Measurements from ENCODE around the gene SRGAP3. TPM values are rescaled to one million over a fixed set of nuclear protein-coding genes. Genes with fewer than 3 reads are reported as not detected.

SRGAP3 gene
- total RNA-seq, 2 donors from 2014 or later, result 10.9 to 11.4 TPM

- Histone ChIP-seq H3K36me3 (replicated peaks in 1 of 2; ENCODE audit: insufficient read depth in 1 of 2, low read depth in 2 of 2) (no peaks in the 10 kb centered on the region), H3K4me3 (no peak overlapping the region), H3K9me3 (no peaks in the 10 kb centered on the region), H3K27ac (no peak overlapping the region), H3K27me3 (no peaks in the 10 kb centered on the region), H3K4me1 (no peaks in the 10 kb centered on the region)
- DNase-seq (no peak), ATAC-seq (no peak)
- no peak for TF ChIP-seq POLR2A (IDR thresholded peaks at IDR 0.05)
- TF ChIP-seq, protein P1, sequence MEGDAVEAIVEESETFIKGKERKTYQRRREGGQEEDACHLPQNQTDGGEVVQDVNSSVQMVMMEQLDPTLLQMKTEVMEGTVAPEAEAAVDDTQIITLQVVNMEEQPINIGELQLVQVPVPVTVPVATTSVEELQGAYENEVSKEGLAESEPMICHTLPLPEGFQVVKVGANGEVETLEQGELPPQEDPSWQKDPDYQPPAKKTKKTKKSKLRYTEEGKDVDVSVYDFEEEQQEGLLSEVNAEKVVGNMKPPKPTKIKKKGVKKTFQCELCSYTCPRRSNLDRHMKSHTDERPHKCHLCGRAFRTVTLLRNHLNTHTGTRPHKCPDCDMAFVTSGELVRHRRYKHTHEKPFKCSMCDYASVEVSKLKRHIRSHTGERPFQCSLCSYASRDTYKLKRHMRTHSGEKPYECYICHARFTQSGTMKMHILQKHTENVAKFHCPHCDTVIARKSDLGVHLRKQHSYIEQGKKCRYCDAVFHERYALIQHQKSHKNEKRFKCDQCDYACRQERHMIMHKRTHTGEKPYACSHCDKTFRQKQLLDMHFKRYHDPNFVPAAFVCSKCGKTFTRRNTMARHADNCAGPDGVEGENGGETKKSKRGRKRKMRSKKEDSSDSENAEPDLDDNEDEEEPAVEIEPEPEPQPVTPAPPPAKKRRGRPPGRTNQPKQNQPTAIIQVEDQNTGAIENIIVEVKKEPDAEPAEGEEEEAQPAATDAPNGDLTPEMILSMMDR (IDR thresholded peaks at IDR 0.05), result no peak
- intact Hi-C loops (cut with DNase I), result no loop called here
- 70 to 73% methylated on average over 6 of the region's 6 CpGs for WGBS, 2 donors
Observed at GRCh38 chr3:9276761-9277370, 27.4 kb upstream of the SRGAP3 start.

GRCh38 chr3:9271903-9272302 is 22.5 kb upstream of the SRGAP3 start:
- no peak for DNase-seq
- Histone ChIP-seq H3K4me1 (no peaks in the 10 kb centered on the region), H3K27ac (no peak overlapping the region), H3K9me3 (no peaks in the 10 kb centered on the region), H3K4me3 (no peak overlapping the region), H3K36me3 (replicated peaks in 1 of 2; ENCODE audit: insufficient read depth in 1 of 2, low read depth in 2 of 2) (no peaks in the 10 kb centered on the region), H3K27me3 (no peaks in the 10 kb centered on the region)
- ATAC-seq, result no peak
- WGBS, 2 donors, result 46 to 49% methylated on average over 6 of the region's 6 CpGs
- TF ChIP-seq, protein P1 (IDR thresholded peaks at IDR 0.05), result no peak
- TF ChIP-seq POLR2A (IDR thresholded peaks at IDR 0.05), result no peak
- intact Hi-C loops (cut with DNase I), result no loop called here

DNA sequence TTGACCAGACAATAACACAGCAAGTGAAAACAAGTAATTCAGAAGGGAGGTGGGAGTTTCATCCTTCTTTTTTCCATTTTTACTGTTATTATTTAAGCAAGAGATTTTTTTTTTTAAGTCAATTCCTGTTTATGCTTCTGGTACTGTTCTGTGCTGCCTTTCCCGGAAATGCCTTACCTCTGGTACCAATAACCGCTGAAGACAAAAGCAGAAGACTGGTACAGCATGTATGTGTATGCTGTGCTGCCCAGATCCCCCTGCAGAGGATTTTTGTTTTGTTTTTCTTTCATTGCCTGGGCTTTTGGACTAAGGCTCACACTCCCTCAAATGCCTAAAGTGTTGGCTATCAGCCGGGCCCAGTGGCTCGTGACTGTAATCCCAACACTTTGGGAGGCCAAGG is 21.3 kb upstream of the SRGAP3 start:
- no peaks in the 10 kb centered on the region for H3K36me3 ChIP-seq (replicated peaks in 1 of 2; ENCODE audit: insufficient read depth in 1 of 2, low read depth in 2 of 2)
- intact Hi-C loops (cut with DNase I), result no loop called here
- no peak overlapping the region for H3K27ac ChIP-seq
- DNase-seq (no peak), ATAC-seq (no peak)
- H3K4me1 ChIP-seq, result no peaks in the 10 kb centered on the region
- H3K27me3 ChIP-seq, result no peaks in the 10 kb centered on the region
- 85 to 96% methylated on average over 4 of the region's 4 CpGs for WGBS, 2 donors
- H3K9me3 ChIP-seq, result no peaks in the 10 kb centered on the region
- no peak overlapping the region for H3K4me3 ChIP-seq
- TF ChIP-seq, protein P1 (IDR thresholded peaks at IDR 0.05), result no peak
- no peak for TF ChIP-seq POLR2A (IDR thresholded peaks at IDR 0.05)

DNA sequence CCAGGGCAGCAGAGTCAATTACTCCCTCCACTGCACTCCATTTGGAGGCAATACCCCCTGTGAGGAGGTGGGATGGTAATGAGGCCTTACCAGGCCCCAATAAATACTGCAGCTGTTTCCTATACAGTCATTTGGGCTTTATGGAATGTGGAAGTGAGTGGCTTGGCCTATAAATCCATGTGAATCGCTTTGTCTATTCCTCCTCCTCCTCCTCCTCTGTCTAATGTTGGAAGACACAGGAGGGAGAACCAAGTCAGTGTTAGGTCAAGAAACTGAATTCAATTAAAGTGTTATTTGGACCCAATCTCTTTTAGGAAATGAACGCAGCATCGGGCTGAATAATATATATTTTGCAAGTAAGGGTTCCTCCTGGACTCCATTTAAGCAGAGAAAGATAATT is 17.3 kb upstream of the SRGAP3 start:
- intact Hi-C loops (cut with DNase I), result no loop called here
- Histone ChIP-seq H3K36me3 (replicated peaks in 1 of 2; ENCODE audit: insufficient read depth in 1 of 2, low read depth in 2 of 2) (no peaks in the 10 kb centered on the region), H3K27ac (no peak overlapping the region), H3K4me3 (no peak overlapping the region), H3K9me3 (no peaks in the 10 kb centered on the region), H3K4me1 (no peaks in the 10 kb centered on the region), H3K27me3 (no peaks in the 10 kb centered on the region)
- 90 to 94% methylated on average over 3 of the region's 3 CpGs for WGBS, 2 donors
- TF ChIP-seq, protein P1 (IDR thresholded peaks at IDR 0.05), result no peak
- no peak for TF ChIP-seq POLR2A (IDR thresholded peaks at IDR 0.05)
- ATAC-seq (no peak), DNase-seq (no peak)

GRCh38 chr3:9260305-9260704 is 10.9 kb upstream of the SRGAP3 start:
- TF ChIP-seq, protein P1 (IDR thresholded peaks at IDR 0.05), result no peak
- no peak for TF ChIP-seq POLR2A (IDR thresholded peaks at IDR 0.05)
- Histone ChIP-seq H3K27ac (no peak overlapping the region), H3K27me3 (no peaks in the 10 kb centered on the region), H3K4me1 (no peaks in the 10 kb centered on the region), H3K36me3 (replicated peaks in 1 of 2; ENCODE audit: insufficient read depth in 1 of 2, low read depth in 2 of 2) (no peaks in the 10 kb centered on the region), H3K4me3 (no peak overlapping the region), H3K9me3 (no peaks in the 10 kb centered on the region)
- ATAC-seq, result no peak
- DNase-seq, result no peak
- intact Hi-C loops (cut with DNase I), result no loop called here
- WGBS, 2 donors, result 86 to 88% methylated on average over 6 to 12 of the region's 12 CpGs

Data from body of pancreas (tissue), 4 donors.